ENCODE measurements around the gene MRPL57.
"Not testable (repeated sequence)": the region's sequence is repeated elsewhere in the genome, so short reads cannot be mapped to it uniquely, and the experiment has no call there.

Gene MRPL57

GRCh38 chr13:21150013-21150412 is 26.4 kb upstream of the MRPL57 start:
- Histone ChIP-seq H3K4me3 (ENCODE audit: low read depth, low read length) (no peak overlapping the region), H3K14ac (ENCODE audit: low read length) (no peak overlapping the region), H4K12ac (ENCODE audit: low read depth, low read length) (no peak overlapping the region), H4K91ac (ENCODE audit: low read depth, low read length) (no peak overlapping the region), H2AFZ (ENCODE audit: insufficient read depth, low read length, poor library complexity) (no peak overlapping the region), H4K8ac (ENCODE audit: low read depth, low read length) (no peak overlapping the region), H3K36me3 (ENCODE audit: control insufficient read depth in 1 of 2, insufficient read depth in 2 of 2, low read length in 2 of 2) (peaks cover 10 to 14% of the 10 kb centered on the region in 2 experiments), H2BK12ac (ENCODE audit: low read length) (no peak overlapping the region), H3K23ac (ENCODE audit: low read length) (no peak overlapping the region), H3K27me3 (ENCODE audit: insufficient read depth, low read length) (no peaks in the 10 kb centered on the region), H3K9ac (ENCODE audit: low read length) (no peak overlapping the region), H3K18ac (ENCODE audit: low read length) (no peak overlapping the region), H2BK5ac (ENCODE audit: low read depth, low read length, poor library complexity) (no peak overlapping the region), H2AK5ac (ENCODE audit: low read length) (no peak overlapping the region), H3K4ac (ENCODE audit: low read depth, low read length) (no peak overlapping the region), H3K4me2 (ENCODE audit: low read length) (no peak overlapping the region), H3K9me3 (ENCODE audit: insufficient read depth, low read depth, low read length) (no peaks in the 10 kb centered on the region), H3K79me2 (ENCODE audit: control insufficient read depth, insufficient read depth, low read length, poor library complexity) (no peaks in the 10 kb centered on the region), H3K4me1 (ENCODE audit: control insufficient read depth in 1 of 2, insufficient read depth in 2 of 2, low read length in 2 of 2) (no peaks in the 10 kb centered on the region), H3K79me1 (ENCODE audit: low read length) (no peaks in the 10 kb centered on the region), H3K27ac (ENCODE audit: low read depth, low read length) (no peak overlapping the region), H2BK120ac (ENCODE audit: insufficient read depth, low read length, poor library complexity) (no peak overlapping the region)
- no CpG with 5 or more reads among the region's 1 CpG for WGBS (ENCODE audit: extremely low coverage, insufficient coverage, insufficient read length)
- no peak for DNase-seq

- Histone ChIP-seq H4K91ac (ENCODE audit: low read depth, low read length) (no peak overlapping the region), H2BK12ac (ENCODE audit: low read length) (no peak overlapping the region), H3K23ac (ENCODE audit: low read length) (no peak overlapping the region), H2BK120ac (ENCODE audit: insufficient read depth, low read length, poor library complexity) (no peak overlapping the region), H3K9ac (ENCODE audit: low read length) (no peak overlapping the region), H2AFZ (ENCODE audit: insufficient read depth, low read length, poor library complexity) (no peak overlapping the region), H3K4me2 (ENCODE audit: low read length) (no peak overlapping the region), H3K36me3 (ENCODE audit: control insufficient read depth in 1 of 2, insufficient read depth in 2 of 2, low read length in 2 of 2) (peaks cover 7 to 11% of the 10 kb centered on the region in 2 experiments), H3K27me3 (ENCODE audit: insufficient read depth, low read length) (no peaks in the 10 kb centered on the region), H3K79me2 (ENCODE audit: control insufficient read depth, insufficient read depth, low read length, poor library complexity) (no peaks in the 10 kb centered on the region), H2BK5ac (ENCODE audit: low read depth, low read length, poor library complexity) (no peak overlapping the region), H4K12ac (ENCODE audit: low read depth, low read length) (no peak overlapping the region), H3K9me3 (ENCODE audit: insufficient read depth, low read depth, low read length) (no peaks in the 10 kb centered on the region), H3K4ac (ENCODE audit: low read depth, low read length) (no peak overlapping the region), H4K8ac (ENCODE audit: low read depth, low read length) (no peak overlapping the region), H3K4me3 (ENCODE audit: low read depth, low read length) (no peak overlapping the region), H2AK5ac (ENCODE audit: low read length) (no peak overlapping the region), H3K18ac (ENCODE audit: low read length) (no peak overlapping the region), H3K4me1 (ENCODE audit: control insufficient read depth in 1 of 2, insufficient read depth in 2 of 2, low read length in 2 of 2) (no peaks in the 10 kb centered on the region), H3K14ac (ENCODE audit: low read length) (no peak overlapping the region), H3K27ac (ENCODE audit: low read depth, low read length) (no peak overlapping the region), H3K79me1 (ENCODE audit: low read length) (no peaks in the 10 kb centered on the region)
- WGBS (ENCODE audit: extremely low coverage, insufficient coverage, insufficient read length): no CpG with 5 or more reads among the region's 8 CpGs
- DNase-seq: no peak
Measured at GRCh38 chr13:21152251-21152899, 24.1 kb upstream of the MRPL57 start.

GRCh38 chr13:21164631-21165030 is 11.8 kb upstream of the MRPL57 start:
- Histone ChIP-seq H3K23ac (ENCODE audit: low read length) (no peak overlapping the region), H4K8ac (ENCODE audit: low read depth, low read length) (no peak overlapping the region), H3K27ac (ENCODE audit: low read depth, low read length) (no peak overlapping the region), H4K91ac (ENCODE audit: low read depth, low read length) (no peak overlapping the region), H2BK120ac (ENCODE audit: insufficient read depth, low read length, poor library complexity) (no peak overlapping the region), H3K18ac (ENCODE audit: low read length) (no peak overlapping the region), H3K4me3 (ENCODE audit: low read depth, low read length) (no peak overlapping the region), H3K4me2 (ENCODE audit: low read length) (no peak overlapping the region), H3K27me3 (ENCODE audit: insufficient read depth, low read length) (no peaks in the 10 kb centered on the region), H3K4ac (ENCODE audit: low read depth, low read length) (no peak overlapping the region), H3K9ac (ENCODE audit: low read length) (no peak overlapping the region), H3K9me3 (ENCODE audit: insufficient read depth, low read depth, low read length) (no peaks in the 10 kb centered on the region), H2AK5ac (ENCODE audit: low read length) (no peak overlapping the region), H2BK12ac (ENCODE audit: low read length) (no peak overlapping the region), H3K14ac (ENCODE audit: low read length) (no peak overlapping the region), H3K79me2 (ENCODE audit: control insufficient read depth, insufficient read depth, low read length, poor library complexity) (no peaks in the 10 kb centered on the region), H2AFZ (ENCODE audit: insufficient read depth, low read length, poor library complexity) (no peak overlapping the region), H3K79me1 (ENCODE audit: low read length) (no peaks in the 10 kb centered on the region), H3K36me3 (ENCODE audit: control insufficient read depth in 1 of 2, insufficient read depth in 2 of 2, low read length in 2 of 2) (peaks cover 4 to 8% of the 10 kb centered on the region in 2 experiments), H3K4me1 (ENCODE audit: control insufficient read depth in 1 of 2, insufficient read depth in 2 of 2, low read length in 2 of 2) (no peaks in the 10 kb centered on the region), H4K12ac (ENCODE audit: low read depth, low read length) (no peak overlapping the region), H2BK5ac (ENCODE audit: low read depth, low read length, poor library complexity) (no peak overlapping the region)
- WGBS (ENCODE audit: extremely low coverage, insufficient coverage, insufficient read length): no CpG with 5 or more reads among the region's 4 CpGs
- DNase-seq: no peak

GRCh38 chr13:21165606-21166005 is 10.9 kb upstream of the MRPL57 start:
- not testable (repeated sequence) for H3K4me1 ChIP-seq (ENCODE audit: control insufficient read depth in 1 of 2, insufficient read depth in 2 of 2, low read length in 2 of 2); H2BK5ac ChIP-seq (ENCODE audit: low read depth, low read length, poor library complexity); H3K79me1 ChIP-seq (ENCODE audit: low read length); H3K4ac ChIP-seq (ENCODE audit: low read depth, low read length); H3K9ac ChIP-seq (ENCODE audit: low read length); H4K91ac ChIP-seq (ENCODE audit: low read depth, low read length); H3K27ac ChIP-seq (ENCODE audit: low read depth, low read length); H3K4me2 ChIP-seq (ENCODE audit: low read length); H4K12ac ChIP-seq (ENCODE audit: low read depth, low read length); H3K23ac ChIP-seq (ENCODE audit: low read length); H2AK5ac ChIP-seq (ENCODE audit: low read length); H3K4me3 ChIP-seq (ENCODE audit: low read depth, low read length); H3K14ac ChIP-seq (ENCODE audit: low read length); H3K79me2 ChIP-seq (ENCODE audit: control insufficient read depth, insufficient read depth, low read length, poor library complexity); H2AFZ ChIP-seq (ENCODE audit: insufficient read depth, low read length, poor library complexity); DNase-seq; H3K9me3 ChIP-seq (ENCODE audit: insufficient read depth, low read depth, low read length); H3K36me3 ChIP-seq (ENCODE audit: control insufficient read depth in 1 of 2, insufficient read depth in 2 of 2, low read length in 2 of 2); H4K8ac ChIP-seq (ENCODE audit: low read depth, low read length); H2BK120ac ChIP-seq (ENCODE audit: insufficient read depth, low read length, poor library complexity); H3K27me3 ChIP-seq (ENCODE audit: insufficient read depth, low read length); H2BK12ac ChIP-seq (ENCODE audit: low read length); H3K18ac ChIP-seq (ENCODE audit: low read length)
- WGBS (ENCODE audit: extremely low coverage, insufficient coverage, insufficient read length): no CpG with 5 or more reads among the region's 4 CpGs

Measured in trophoblast cell (in vitro differentiated cells and primary cell).